HG02973 (cell line): ENCODE measurements around the gene CSNK1D.

Experiments
- ATAC-seq: cut with Tn5 transposase; IDR thresholded peaks from one replicate; pipeline ENCODE4 v1.9.1; 2021; ENCODE audit warnings: moderate library complexity; ENCODE audit not compliant: unreplicated experiment

Gene CSNK1D

GRCh38 chr17:82273327-82274133, at the start of gene CSNK1D:
Gene CSNK1D, minus strand, starts transcription at chr17:82273700. Its CDS starts 319 bp downstream, at chr17:82273381.
- ATAC-seq = peak; percentile 61

GRCh38 chr17:82322526-82323453, 49.3 kb upstream of the CSNK1D start:
- no peak for ATAC-seq

GRCh38 chr17:82321947-82322466, 48.5 kb upstream of the CSNK1D start:
- ATAC-seq = no peak

DNA sequence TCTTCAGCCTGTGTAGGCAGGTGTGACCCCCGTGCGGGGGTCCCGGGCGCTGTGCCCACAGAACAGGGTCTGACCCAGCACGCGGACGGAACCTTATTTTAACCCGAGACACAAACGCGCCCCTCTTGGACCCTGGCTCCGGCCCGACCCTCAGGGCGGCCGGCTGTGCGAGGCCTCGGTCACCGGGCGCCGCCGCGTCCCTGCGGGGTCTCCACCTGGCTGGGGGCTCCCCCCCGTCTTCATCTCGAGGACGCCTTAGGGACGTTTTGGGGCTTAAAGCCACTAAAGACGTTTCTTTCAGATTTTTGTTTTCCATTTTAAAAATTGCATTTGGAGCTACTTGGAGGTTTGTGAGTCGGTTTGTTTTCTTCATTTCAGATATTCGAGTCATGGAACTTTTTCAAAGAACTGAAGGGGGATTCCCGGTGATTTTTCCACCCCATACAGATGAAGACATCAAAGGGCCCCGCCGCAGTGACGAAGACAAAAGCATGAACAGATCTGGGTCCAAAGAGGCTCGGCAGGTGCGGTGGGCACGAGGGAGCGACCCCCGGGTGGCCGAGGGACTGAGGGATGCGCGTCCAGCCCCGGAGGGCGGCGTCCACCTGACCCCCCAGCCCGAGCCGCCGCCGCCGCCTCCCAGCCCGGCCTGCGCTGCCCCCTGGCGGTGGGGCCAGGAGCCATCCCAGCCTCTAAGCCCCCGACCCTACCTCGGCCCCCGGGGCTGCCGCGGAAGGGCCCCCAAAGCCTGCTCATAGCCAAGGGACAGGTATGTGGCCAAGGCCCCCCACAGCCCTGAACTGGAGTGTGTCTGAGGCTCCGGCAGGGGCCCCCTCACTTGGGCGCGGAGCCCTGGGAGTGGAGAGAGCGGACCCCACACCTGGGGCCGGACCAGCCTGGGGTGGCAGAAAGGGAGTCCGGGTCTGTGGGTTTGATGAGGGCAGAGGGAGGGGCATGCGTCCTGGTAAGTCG, 47.7 kb upstream of the CSNK1D start:
- no peak for ATAC-seq

DNA sequence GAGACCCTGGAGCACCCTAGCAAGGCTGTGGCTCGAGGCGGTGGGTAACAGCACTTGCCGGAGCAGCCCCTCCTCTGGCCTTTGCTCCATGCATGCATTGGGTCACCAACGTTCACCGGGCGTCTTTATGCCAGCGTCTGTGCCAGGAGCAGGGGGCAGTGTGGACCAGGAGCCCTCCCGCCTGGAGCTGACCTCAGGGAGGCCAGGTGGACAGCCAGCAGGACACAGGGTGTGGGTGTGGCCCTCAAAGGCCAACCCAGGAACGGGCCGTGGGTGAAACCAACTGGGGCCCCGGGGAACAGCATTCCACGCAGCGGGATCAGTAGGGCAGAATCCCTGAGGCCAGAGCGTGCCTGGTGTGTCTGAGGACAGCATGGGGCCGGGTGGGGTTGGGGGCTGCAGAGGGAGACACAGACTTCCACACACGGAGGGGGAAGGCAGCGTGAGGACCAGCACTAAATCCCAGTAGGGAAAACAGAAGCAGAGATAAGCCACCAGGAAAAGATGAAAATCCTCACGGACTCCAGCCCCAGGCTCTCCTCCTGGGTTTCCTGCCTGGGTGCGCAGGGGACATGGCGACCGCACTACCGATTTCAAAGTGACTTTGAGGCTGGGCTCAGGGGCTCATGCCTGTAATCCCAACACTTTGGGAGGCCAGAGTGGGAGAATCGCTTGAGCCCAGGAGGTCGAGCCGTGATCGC, 46.8 kb upstream of the CSNK1D start:
- no peak for ATAC-seq

DNA sequence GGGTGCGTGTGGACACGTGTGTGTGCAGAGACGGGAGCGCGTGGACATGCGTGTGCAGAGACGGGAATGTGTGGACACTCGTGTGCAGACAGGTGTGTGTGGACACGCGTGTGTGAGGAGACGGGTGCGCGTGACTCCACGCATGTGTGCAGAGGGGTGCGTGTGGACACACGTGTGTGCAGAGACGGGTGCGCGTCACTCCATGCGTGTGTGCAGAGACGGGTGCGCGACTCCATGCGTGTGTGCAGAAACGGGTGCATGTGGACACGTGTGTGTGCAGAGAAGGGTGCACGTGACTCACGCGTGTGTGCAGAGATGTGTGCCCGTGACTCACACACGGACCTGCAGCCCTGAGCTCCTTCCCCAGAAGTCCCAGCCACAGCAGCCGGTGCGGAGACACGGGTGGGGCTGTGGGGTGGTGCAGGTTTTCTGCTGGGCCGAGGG, 46.1 kb upstream of the CSNK1D start:
- ATAC-seq = no peak

DNA sequence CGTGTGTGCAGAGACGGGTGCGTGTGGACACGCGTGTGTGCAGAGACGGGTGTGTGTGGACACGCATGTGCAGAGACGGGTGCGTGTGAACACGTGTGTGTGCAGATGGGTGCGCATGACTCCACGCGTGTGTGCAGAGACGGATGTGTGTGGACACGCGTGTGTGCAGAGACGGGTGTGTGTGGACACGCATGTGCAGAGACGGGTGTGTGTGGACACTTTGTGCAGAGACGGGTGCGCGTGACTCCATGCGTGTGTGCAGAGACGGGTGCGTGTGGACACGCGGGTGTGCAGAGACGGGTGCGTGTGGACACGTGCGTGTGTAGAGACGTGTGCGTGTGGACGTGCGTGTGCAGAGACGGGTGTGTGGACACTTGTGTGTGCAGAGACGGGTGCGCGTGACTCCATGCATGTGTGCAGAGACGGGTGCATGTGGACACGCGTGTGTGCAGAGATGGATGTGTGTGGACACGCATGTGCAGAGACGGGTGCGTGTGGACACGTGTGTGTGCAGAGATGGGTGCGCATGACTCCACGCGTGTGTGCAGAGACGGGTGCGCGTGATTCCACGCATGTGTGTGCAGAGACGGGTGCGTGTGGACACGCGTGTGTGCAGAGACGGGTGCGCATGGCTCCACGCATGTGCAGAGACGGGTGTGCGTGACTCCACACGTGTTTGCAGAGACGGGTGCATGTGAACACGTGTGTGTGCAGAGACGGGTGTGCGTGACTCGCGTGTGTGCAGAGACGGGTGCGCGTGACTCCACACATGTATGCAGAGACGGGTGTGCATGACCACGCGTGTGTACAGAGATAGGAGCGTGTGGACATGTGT, 45.5 kb upstream of the CSNK1D start:
- no peak for ATAC-seq

DNA sequence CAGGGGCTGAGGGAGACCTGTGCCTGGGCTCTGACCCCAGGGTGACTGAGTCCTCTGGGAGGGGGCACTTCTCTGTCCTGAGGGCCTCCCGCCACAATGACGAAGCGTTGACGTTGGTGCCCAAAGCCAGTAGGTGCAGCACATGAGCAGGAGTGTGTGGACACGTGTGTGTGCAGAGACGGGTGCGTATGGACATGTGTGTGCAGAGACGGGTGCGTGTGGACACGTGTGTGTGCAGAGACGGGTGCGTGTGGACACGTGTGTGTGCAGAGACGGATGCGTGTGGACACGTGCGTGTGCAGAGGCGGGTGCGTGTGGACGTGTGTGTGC, 44.6 kb upstream of the CSNK1D start:
- ATAC-seq = no peak

DNA sequence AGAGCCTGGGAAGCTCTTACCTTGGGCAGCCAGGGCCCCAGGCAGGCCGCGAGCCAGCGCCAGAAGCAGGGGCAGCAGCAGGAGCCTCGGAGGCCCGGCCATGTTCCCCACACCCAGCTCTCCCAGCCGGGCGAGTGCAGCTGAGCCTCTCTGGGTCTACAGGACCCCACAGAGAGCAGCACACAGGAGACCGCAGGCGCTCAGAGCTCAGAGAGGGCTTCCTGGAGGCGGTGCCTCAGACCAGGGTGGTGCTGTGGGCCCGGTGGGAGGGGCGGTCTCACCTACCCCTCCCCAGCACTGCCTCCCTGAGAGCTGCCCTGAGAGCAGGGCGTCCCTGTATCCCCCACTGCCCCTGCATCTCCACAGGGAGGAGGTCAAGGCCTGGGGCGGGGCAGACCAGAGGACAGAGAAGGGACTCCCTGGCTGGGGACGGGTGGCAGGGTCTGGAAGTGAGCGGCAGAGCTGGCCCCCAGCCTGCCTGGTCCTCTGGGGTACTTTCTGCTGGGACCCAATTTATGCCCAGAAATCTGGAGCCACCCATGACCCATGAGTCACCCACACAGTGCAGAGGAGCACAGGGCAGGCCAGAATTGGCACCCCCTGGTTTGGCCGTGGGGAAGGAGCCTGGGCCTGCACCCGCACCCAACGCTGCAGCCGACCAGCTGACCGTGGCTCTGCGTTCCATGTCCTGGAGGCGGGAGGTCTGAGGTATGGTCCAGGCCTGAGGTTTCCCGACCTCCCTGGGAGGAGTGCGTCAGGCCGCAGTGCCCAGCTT, 44.1 kb upstream of the CSNK1D start, which contains the start of gene CD7:
Gene CD7 (minus strand): TSS at position 215 of the 775 bp plus-strand sequence. CDS start 113 bp downstream, at position 102.
- no peak for ATAC-seq

DNA sequence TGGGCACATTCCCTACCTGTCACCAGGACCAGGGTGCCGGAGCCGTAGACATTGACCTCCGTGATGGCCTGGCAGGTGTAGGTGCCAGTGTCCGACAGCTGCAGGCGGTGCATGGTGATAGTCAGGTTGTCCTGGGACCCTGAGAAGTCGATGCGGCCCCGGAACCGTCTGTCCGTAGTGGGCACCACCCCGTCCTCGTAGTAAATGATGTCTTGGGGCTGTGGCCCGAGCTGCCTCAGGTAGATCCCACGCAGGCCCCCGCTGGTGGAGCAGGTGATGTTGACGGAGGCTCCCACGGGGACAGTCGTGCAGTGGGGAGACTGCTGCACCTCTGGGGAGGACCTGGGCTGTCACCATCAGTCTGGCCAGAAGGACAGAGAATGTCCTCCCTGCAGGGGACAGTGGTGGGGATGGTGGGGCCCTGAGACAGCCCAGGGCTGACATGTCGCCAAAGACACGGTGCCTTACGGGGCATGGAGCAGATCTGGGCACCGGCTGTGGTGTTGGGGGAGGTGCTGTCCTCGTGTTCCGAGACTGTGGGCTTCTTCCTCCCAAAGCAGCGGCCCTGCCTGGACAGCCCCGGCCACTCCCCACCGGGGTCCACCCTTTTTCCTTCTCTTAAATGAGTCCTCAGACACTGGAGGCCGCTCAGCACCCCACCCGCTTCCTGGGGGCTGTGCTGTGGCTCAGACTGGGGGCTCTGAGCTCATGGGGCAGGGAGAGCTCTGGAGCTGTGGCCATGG, 43.3 kb upstream of the CSNK1D start:
- ATAC-seq = no peak

DNA sequence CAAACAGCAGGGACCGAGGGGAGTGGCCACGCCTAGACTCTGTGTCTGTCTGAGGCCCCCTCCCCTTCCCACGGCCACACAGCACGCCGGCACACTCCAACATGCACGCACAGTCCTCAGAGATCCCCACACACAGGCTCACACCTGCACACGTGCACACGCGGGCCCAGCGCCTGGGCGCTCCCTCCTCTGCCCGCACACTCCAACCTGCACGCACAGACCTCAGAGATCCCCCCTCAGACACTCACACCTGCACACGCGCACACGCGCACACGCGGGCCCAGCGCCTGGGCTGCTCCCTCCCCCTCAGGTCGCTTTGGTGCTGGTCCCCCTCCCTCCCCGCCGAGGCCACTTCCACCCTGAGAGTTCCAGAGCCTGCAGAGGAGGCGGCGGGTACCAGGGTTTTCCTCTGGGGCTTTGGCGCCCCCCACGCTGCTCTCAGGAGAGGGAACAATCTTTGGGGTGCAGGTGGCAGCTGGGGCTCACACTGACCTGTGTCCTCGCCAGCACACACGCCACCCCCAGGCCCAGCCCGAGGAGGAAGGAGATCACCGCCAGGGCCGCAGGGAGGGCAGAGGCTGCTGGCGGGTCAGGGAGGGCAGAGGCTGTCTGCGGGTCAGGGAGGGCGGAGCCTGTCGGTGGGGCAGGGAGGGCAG, 42.3 kb upstream of the CSNK1D start:
- no peak for ATAC-seq

GRCh38 chr17:82314727-82315605, 41.5 kb upstream of the CSNK1D start:
- no peak for ATAC-seq

DNA sequence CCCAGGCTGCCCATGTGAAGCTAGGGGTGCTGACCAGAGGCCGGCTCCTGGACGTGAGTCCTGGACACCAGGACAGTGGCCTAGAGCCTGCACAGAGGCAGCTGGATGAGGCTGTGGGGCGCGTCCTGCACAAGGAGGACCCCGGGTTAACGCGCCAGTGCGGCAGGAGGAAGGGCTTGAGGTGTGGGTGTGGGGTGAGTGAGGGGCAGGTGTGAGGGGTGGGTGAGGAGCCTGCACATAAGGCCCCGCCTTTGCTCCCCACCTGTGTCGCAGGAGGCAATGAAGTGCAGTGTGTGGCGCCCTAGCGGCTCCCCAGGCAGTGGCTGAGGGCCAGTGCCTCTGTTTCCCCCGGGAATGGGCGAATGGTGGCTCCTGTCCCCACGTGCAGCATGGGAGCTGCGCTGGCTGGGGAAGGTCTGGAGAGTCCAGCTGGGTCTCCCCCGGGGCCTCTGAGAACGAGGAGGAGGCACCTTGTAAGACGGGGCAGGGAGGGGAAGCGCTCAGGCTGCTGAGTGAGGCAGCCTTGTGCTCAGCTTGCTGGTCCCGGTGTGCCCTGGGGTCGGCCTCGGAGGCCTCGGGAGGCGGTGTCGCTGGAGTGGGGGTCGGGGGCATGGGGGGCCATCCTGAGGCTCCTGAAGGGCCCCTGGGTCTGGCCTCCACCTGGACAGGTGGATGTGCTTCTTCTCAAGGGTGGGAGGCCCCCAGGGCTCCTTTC, 40.7 kb upstream of the CSNK1D start:
- no peak for ATAC-seq

DNA sequence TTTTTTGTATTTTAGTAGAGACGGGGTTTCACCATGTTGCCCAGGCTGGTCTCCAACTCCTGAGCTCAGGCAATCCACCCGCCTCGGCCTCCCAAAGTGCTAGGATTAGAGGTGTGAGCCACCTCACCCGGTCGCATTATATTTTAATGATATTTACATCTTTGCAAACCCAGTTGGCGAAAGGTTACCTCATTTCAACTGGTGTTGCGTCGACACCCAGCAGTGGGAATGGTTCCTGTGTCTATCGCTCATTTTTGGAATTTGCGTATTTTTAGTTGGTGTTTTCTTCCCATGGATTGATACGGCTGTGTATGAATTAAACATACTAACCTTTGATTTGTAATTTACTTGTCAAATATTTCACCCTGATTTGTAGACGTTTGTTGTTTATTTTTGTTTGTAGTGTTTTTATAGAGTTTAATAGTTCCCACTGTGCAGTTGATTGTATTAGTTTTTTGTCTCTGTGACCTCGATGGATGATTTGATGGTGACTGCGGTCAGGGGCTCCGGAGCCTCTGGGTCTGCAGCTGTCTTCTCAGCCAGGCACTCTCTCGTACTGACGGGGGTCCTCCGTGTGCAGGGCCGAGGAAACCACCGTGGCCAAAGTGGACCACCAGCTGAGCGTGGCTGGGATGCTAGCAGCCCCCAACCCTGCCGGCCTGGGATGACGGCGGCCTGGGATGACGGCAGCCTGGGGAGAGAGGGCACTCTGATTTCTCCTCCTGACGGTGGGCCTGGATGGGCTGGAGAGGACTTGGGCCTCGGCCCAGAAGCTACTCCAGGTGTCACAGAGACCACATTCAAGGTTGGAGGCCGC, 39.9 kb upstream of the CSNK1D start:
- no peak for ATAC-seq
